Vagina (tissue), 2 donors: ENCODE results near the gene UGT2B10.

ENCODE experiments used
- CTCF ChIP-seq, 3 experiments: fragments of 450-650 bp in 2 of 3; fragments of 200-600 bp in 1 of 3; sonication (generic) in 1 of 3; IDR thresholded peaks; one replicate each; pipeline ENCODE4 v1.5.1; 2017 to 2019; ENCODE audit warnings: antibody characterized with exemption in 3 of 3, mild to moderate bottlenecking in 2 of 3, moderate library complexity in 2 of 3
- POLR2A ChIP-seq, 2 donors: fragments of 450-650 bp; IDR thresholded peaks; one replicate each; pipeline ENCODE4 v1.6.1; 2017; ENCODE audit warnings: antibody characterized with exemption in 2 of 2, mild to moderate bottlenecking in 2 of 2, moderate library complexity in 2 of 2
- POLR2AphosphoS5 ChIP-seq, 2 donors: sonication (generic); formaldehyde crosslinking; IDR thresholded peaks; one replicate each; pipeline ENCODE4 v1.9.0; 2017; ENCODE audit warnings: antibody characterized with exemption in 2 of 2, mild to moderate bottlenecking in 2 of 2, low read depth in 1 of 2; ENCODE audit not compliant: insufficient read depth in 1 of 2

GRCh38 chr4:68869274-68869773 lies 53.5 kb downstream of the UGT2B10 start:
- no peak for TF ChIP-seq CTCF (IDR thresholded peaks at IDR 0.05)
- no peak for TF ChIP-seq POLR2A (IDR thresholded peaks at IDR 0.05)
- TF ChIP-seq POLR2AphosphoS5 (IDR thresholded peaks at IDR 0.05; ENCODE audit: insufficient read depth in 1 of 2, low read depth in 1 of 2) = no peak
